H1 (cell line): ENCODE results near the gene KCNK4. TPM values are rescaled to one million over a fixed set of nuclear protein-coding genes. Genes with fewer than 3 reads are reported as not detected.

ENCODE experiments used
- BACH1 ChIP-seq: IDR thresholded peaks from 2 replicates; pipeline ENCODE4 v1.6.1; 2012; ENCODE audit warnings: low read length, improper control_type of control experiment
- CHD1 ChIP-seq: IDR thresholded peaks from 2 replicates; pipeline ENCODE4 v1.6.1; 2012; ENCODE audit warnings: low read depth, low read length, improper control_type of control experiment
- HDAC2 ChIP-seq, 2 experiments: fragments of 300-600 bp in 1 of 2; sonication (generic) in 1 of 2; IDR thresholded peaks; 2 replicates each; pipeline ENCODE4 v1.6.1; 2011 to 2012; ENCODE audit warnings: low read depth in 2 of 2, low read length in 2 of 2, mild to moderate bottlenecking in 2 of 2, moderate library complexity in 2 of 2, borderline replicate concordance in 1 of 2, inconsistent platforms in 1 of 2
- polyA plus RNA-seq, 7 experiments: library from polyadenylated mRNA; depleted of rRNA in 3 of 7; stranded (reverse) in 5 of 7; unstranded in 2 of 7; fragments of >200 nt in 5 of 7; fragments of 200-250 nt in 2 of 7; gene quantifications; 1 replicate in 5 of 7; 2 replicates in 1 of 7; 4 replicates in 1 of 7; pipeline versions ENCODE4 v1.2.1 to v1.2.3, GENCODE V29; 2011 to 2013; ENCODE audit warnings: missing spikeins in 2 of 7, mixed read lengths in 2 of 7
- total RNA-seq: library from RNA; stranded (reverse); fragmentation: NEBNext Ultra II Directional; extraction: Animal tissue kit (Norgen Biotek cat#: 25700); gene quantifications from 2 replicates; pipeline ENCODE4 v1.2.1, GENCODE V29; 2021
- TF ChIP-seq, protein P1 (sequence below), 3 experiments: IDR thresholded peaks; 1 replicate in 2 of 3; 2 replicates in 1 of 3; pipeline versions ENCODE4 v1.5.1 to v1.6.1; 2011; ENCODE audit warnings: low read length in 3 of 3, mild to moderate bottlenecking in 3 of 3, inconsistent platforms in 2 of 3, low read depth in 1 of 3, moderate library complexity in 1 of 3; ENCODE audit not compliant: insufficient read depth in 1 of 3; ENCODE audit errors: control extremely low read depth in 1 of 3

KCNK4 gene
- total and polyA plus RNA-seq, 2 of the 8 experiments (the other 6 are each of a cell fraction or from before 2014, with no cell fraction given) = 0.19 TPM; not detected in 1

DNA sequence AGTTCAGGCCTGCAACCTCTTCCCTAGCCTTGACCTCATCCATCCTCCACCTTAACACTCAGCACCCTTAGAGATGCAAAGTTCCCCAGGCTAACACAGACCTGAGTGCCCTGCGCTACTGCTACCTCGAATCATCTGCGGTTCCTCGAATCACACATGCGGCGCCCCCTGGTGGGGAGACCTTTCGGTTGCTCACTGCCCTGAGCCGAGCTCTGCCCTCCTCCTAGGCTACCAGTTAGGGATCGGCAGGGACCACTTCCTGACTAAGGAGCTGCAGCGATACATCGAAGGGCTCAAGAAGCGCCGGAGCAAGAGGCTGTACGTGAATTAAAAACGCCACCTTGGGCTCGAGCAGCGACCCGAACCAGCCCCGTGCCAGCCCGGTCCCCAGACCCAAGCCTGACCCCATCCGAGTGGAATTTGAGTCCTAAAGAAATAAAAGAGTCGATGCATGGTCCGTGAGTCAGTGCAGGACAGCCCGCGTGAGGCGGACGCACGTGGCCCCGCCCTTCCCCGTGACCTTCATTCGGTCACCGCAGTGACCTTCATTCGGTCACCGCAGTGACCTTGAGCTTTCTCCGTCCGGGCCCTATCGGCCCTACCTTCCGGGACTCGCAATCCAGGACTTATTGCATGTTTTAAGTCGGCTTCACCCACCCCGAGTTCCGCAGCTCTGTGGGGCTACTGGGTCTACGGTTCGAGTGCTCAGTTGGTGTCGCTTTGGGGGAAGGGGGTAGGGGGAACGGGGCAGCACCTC lies 13.4 kb downstream of the KCNK4 start (continued):
- TF ChIP-seq, protein P1, sequence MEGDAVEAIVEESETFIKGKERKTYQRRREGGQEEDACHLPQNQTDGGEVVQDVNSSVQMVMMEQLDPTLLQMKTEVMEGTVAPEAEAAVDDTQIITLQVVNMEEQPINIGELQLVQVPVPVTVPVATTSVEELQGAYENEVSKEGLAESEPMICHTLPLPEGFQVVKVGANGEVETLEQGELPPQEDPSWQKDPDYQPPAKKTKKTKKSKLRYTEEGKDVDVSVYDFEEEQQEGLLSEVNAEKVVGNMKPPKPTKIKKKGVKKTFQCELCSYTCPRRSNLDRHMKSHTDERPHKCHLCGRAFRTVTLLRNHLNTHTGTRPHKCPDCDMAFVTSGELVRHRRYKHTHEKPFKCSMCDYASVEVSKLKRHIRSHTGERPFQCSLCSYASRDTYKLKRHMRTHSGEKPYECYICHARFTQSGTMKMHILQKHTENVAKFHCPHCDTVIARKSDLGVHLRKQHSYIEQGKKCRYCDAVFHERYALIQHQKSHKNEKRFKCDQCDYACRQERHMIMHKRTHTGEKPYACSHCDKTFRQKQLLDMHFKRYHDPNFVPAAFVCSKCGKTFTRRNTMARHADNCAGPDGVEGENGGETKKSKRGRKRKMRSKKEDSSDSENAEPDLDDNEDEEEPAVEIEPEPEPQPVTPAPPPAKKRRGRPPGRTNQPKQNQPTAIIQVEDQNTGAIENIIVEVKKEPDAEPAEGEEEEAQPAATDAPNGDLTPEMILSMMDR (IDR thresholded peaks at IDR 0.05; ENCODE audit: control extremely low read depth in 1 of 3, insufficient read depth in 1 of 3, low read depth in 1 of 3, low read length in 3 of 3) = peak in 2 of 3 experiments; percentile 83 to 95; a peak in 3 of 4 replicates
- TF ChIP-seq CHD1 = no peak
- TF ChIP-seq HDAC2 (IDR thresholded peaks at IDR 0.05; ENCODE audit: borderline replicate concordance in 1 of 2, low read depth in 2 of 2, low read length in 2 of 2) = no peak
- TF ChIP-seq BACH1 = no peak
